WTC11 (cell line): ENCODE data around the gene CAT. TPM values are rescaled to one million over a fixed set of nuclear protein-coding genes. Genes with fewer than 3 reads are reported as not detected.

Source experiments
- ATAC-seq: fragments of 200-7000 bp; cut with Tn5 transposase; 2 replicates; pipeline ENCODE4 v1.10.0; 2021; ENCODE audit warnings: mild to moderate bottlenecking, moderate library complexity
- CTCF ChIA-PET: fragments of 300-600 bp; sonication (Branson Sonifier 250); formaldehyde crosslinking; loops from one replicate; lab custom pipeline; 2021; ENCODE audit warnings: antibody characterized with exemption; lab: Charles Lee
- POLR2A ChIA-PET: fragments of 350-600 bp; sonication (Branson Sonifier 250); formaldehyde crosslinking; loops from one replicate; lab custom pipeline; 2021; ENCODE audit warnings: antibody characterized with exemption; lab: Charles Lee
- DNase-seq: peaks from one replicate; pipeline ENCODE4 v3.0.0; 2021; ENCODE audit warnings: low spot score
- H3K27ac Mint-ChIP-seq: 2 replicates; pipeline ENCODE4 v1.8.0; 2021; ENCODE audit warnings: mixed read lengths
- H3K27me3 Mint-ChIP-seq: 2 replicates; pipeline ENCODE4 v1.8.0; 2021; ENCODE audit warnings: low read depth, mild to moderate bottlenecking, moderate library complexity, mixed read lengths
- H3K36me3 Mint-ChIP-seq: 2 replicates; pipeline ENCODE4 v1.8.0; 2021; ENCODE audit warnings: mixed read lengths
- H3K4me1 Mint-ChIP-seq: 2 replicates; pipeline ENCODE4 v1.8.0; 2022; ENCODE audit warnings: mixed read lengths
- H3K4me3 Mint-ChIP-seq: 2 replicates; pipeline ENCODE4 v1.8.0; 2021; ENCODE audit warnings: mild to moderate bottlenecking, moderate library complexity, mixed read lengths
- H3K9me3 Mint-ChIP-seq: 2 replicates; pipeline ENCODE4 v1.8.0; 2021; ENCODE audit warnings: mixed read lengths
- ATF3 ChIP-seq: sonication (generic); formaldehyde crosslinking; conservative IDR thresholded peaks from 2 replicates; pipeline ENCODE4 v1.8.1; 2022; ENCODE audit warnings: mild to moderate bottlenecking, missing genetic modification reagents
- ETV6 ChIP-seq: sonication (generic); formaldehyde crosslinking; IDR thresholded peaks from 2 replicates; pipeline ENCODE4 v1.8.1; 2022; ENCODE audit warnings: mild to moderate bottlenecking, missing genetic modification reagents
- GRHL2 ChIP-seq: fragments of 250-450 bp; sonication (Bioruptor Pico); IDR thresholded peaks from 2 replicates; pipeline ENCODE4 v1.8.0; 2022; ENCODE audit warnings: mild to moderate bottlenecking, moderate library complexity; ENCODE audit not compliant: insufficient replicate concordance, severe bottlenecking
- MLX ChIP-seq: sonication (generic); formaldehyde crosslinking; IDR thresholded peaks from 2 replicates; pipeline ENCODE4 v1.8.1; 2023; ENCODE audit warnings: mild to moderate bottlenecking, missing genetic modification reagents, moderate library complexity
- NFYB ChIP-seq: sonication (generic); formaldehyde crosslinking; conservative IDR thresholded peaks from 2 replicates; pipeline ENCODE4 v1.8.0; 2022; ENCODE audit warnings: low read depth, missing genetic modification reagents
- NR2C2 ChIP-seq: sonication (generic); formaldehyde crosslinking; IDR thresholded peaks from 2 replicates; pipeline ENCODE4 v1.8.0; 2022; ENCODE audit warnings: mild to moderate bottlenecking, missing genetic modification reagents
- PREB ChIP-seq: sonication (generic); formaldehyde crosslinking; IDR thresholded peaks from 2 replicates; pipeline ENCODE4 v1.8.1; 2022; ENCODE audit warnings: mild to moderate bottlenecking, missing genetic modification reagents, moderate library complexity, borderline replicate concordance
- SMAD3 ChIP-seq: sonication (generic); formaldehyde crosslinking; IDR thresholded peaks from 2 replicates; pipeline ENCODE4 v1.8.0; 2022; ENCODE audit warnings: missing genetic modification reagents, mild to moderate bottlenecking, borderline replicate concordance
- SOX15 ChIP-seq: fragments of 250-450 bp; sonication (Bioruptor Pico); IDR thresholded peaks from 2 replicates; pipeline ENCODE4 v1.9.0; 2021; ENCODE audit warnings: mild to moderate bottlenecking
- TEAD1 ChIP-seq: sonication (generic); formaldehyde crosslinking; IDR thresholded peaks from 2 replicates; pipeline ENCODE4 v1.8.0; 2022; ENCODE audit warnings: mild to moderate bottlenecking, missing genetic modification reagents
- TP53 ChIP-seq: sonication (generic); formaldehyde crosslinking; IDR thresholded peaks from 2 replicates; pipeline ENCODE4 v1.8.1; 2023; ENCODE audit warnings: mild to moderate bottlenecking, missing genetic modification reagents
- USF2 ChIP-seq: sonication (generic); formaldehyde crosslinking; IDR thresholded peaks from 2 replicates; pipeline ENCODE4 v1.8.1; 2023; ENCODE audit warnings: mild to moderate bottlenecking, missing genetic modification reagents, moderate library complexity
- ZBTB21 ChIP-seq: sonication (generic); formaldehyde crosslinking; IDR thresholded peaks from 2 replicates; pipeline ENCODE4 v1.8.1; 2023; ENCODE audit warnings: mild to moderate bottlenecking, missing genetic modification reagents, borderline replicate concordance
- ZNF121 ChIP-seq: sonication (generic); formaldehyde crosslinking; IDR thresholded peaks from 2 replicates; pipeline ENCODE4 v1.8.0; 2023; ENCODE audit warnings: missing genetic modification reagents
- ZNF138 ChIP-seq: sonication (generic); formaldehyde crosslinking; conservative IDR thresholded peaks from 2 replicates; pipeline ENCODE4 v1.8.1; 2022; ENCODE audit warnings: mild to moderate bottlenecking, moderate library complexity, missing genetic modification reagents
- ZNF219 ChIP-seq: sonication (generic); formaldehyde crosslinking; IDR thresholded peaks from 2 replicates; pipeline ENCODE4 v1.8.0; 2023; ENCODE audit warnings: missing genetic modification reagents, mild to moderate bottlenecking, borderline replicate concordance
- ZNF232 ChIP-seq: sonication (generic); formaldehyde crosslinking; IDR thresholded peaks from 2 replicates; pipeline ENCODE4 v1.8.0; 2022; ENCODE audit warnings: mild to moderate bottlenecking, missing genetic modification reagents
- ZNF317 ChIP-seq: sonication (generic); formaldehyde crosslinking; IDR thresholded peaks from 2 replicates; pipeline ENCODE4 v1.8.1; 2023; ENCODE audit warnings: low read depth, mild to moderate bottlenecking, moderate library complexity, missing genetic modification reagents, borderline replicate concordance
- ZNF423 ChIP-seq: fragments of 250-450 bp; sonication (Bioruptor Pico); IDR thresholded peaks from 2 replicates; pipeline ENCODE4 v2.1.2; 2022; ENCODE audit warnings: mild to moderate bottlenecking, moderate library complexity
- total RNA-seq: library from RNA; stranded (reverse); gene quantifications from 3 replicates; pipeline ENCODE4 v1.2.3, GENCODE V29; 2021
- TF ChIP-seq, protein P1 (sequence below): sonication (generic); formaldehyde crosslinking; IDR thresholded peaks from 2 replicates; pipeline ENCODE4 v1.8.0; 2023; ENCODE audit warnings: missing genetic modification reagents, mild to moderate bottlenecking, borderline replicate concordance

The CAT gene
- total RNA-seq, 1 experiment from 2014 or later = 9.3 TPM

DNA sequence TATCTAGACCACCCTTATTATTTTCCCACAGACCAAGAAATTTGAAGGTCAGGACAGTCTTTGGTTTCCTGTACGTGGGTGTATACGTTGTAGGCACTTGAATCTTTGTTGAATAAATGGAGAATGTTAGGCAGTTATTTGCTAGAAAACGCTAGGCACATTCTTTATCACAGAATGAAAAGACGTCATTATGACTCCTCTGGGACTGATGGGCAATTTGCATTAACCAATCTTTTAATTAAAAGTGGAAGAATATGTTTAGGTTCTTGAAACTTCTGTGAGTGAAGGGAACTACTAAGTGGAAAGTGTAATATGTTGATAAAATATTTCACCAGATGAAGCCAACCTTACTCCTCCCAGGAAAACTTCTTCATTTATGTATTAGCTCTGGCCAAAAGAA is 5.7 kb downstream of the CAT start (continued):
- TF ChIP-seq USF2 (no peak), ZNF121 (no peak), ATF3 (no peak), TEAD1 (CRISPR knock-in tag) (no peak), GRHL2 (no peak)

- Mint-ChIP-seq H3K27ac (no peak overlapping the region), H3K4me3 (no peak overlapping the region), H3K4me1 (no peaks in the 10 kb centered on the region), H3K27me3 (peaks cover 2% of the 10 kb centered on the region; the same call in 1 of the 2 replicates), H3K36me3 (peaks cover 10% of the 10 kb centered on the region; the same call in 1 of the 2 replicates), H3K9me3 (peaks cover 10% of the 10 kb centered on the region)
- no peak for TF ChIP-seq PREB (CRISPR knock-in tag)
- no peak for TF ChIP-seq ZNF317 (CRISPR knock-in tag)
- TF ChIP-seq TP53 = no peak
- TF ChIP-seq GRHL2 = no peak
- no peak for TF ChIP-seq ZNF138 (CRISPR knock-in tag)
- ATAC-seq (no peak), DNase-seq (no peak)
- ChIA-PET CTCF (interaction anchor here (0.6 kb wide), 1 partner anchor 28 kb away, joined by 3 read pairs; no protein-coding TSS in a partner anchor), POLR2A (interaction anchor here (0.7 kb wide), 1 partner anchor 242 kb away, joined by 5 read pairs; no protein-coding TSS in a partner anchor)
These were observed 7.2 kb downstream of the CAT start for GRCh38 chr11:34445956-34446355.

- Mint-ChIP-seq H3K4me1 (no peaks in the 10 kb centered on the region), H3K9me3 (peaks cover 6% of the 10 kb centered on the region), H3K27ac (no peak overlapping the region), H3K36me3 (peaks cover 6% of the 10 kb centered on the region; the same call in 1 of the 2 replicates), H3K4me3 (no peak overlapping the region), H3K27me3 (peaks cover 2% of the 10 kb centered on the region; the same call in 1 of the 2 replicates)
- ChIA-PET POLR2A (interaction anchor here (0.7 kb wide), 1 partner anchor 242 kb away, joined by 5 read pairs; no protein-coding TSS in a partner anchor), CTCF (interaction anchor here (0.6 kb wide), 1 partner anchor 28 kb away, joined by 3 read pairs; no protein-coding TSS in a partner anchor)
- TF ChIP-seq PREB (CRISPR knock-in tag) (no peak), MLX (CRISPR knock-in tag) (no peak), ZNF232 (CRISPR knock-in tag) (no peak), ZBTB21 (CRISPR knock-in tag) (no peak)
- ATAC-seq (no peak), DNase-seq (no peak)
These were observed 7.7 kb downstream of the CAT start for GRCh38 chr11:34446386-34446785.

- POLR2A ChIA-PET = no interaction called here
- no peak for ATAC-seq
- H3K4me3 Mint-ChIP-seq = no peak overlapping the region
- no peaks in the 10 kb centered on the region for H3K36me3 Mint-ChIP-seq
- DNase-seq = no peak
- H3K27me3 Mint-ChIP-seq = peaks cover 2% of the 10 kb centered on the region; the same call in 1 of the 2 replicates
- no peaks in the 10 kb centered on the region for H3K4me1 Mint-ChIP-seq
- CTCF ChIA-PET = interaction anchor here (0.7 to 0.9 kb wide), 2 partner anchors 31 to 66 kb away, joined by 3 read pairs; no protein-coding TSS in a partner anchor
- no peak overlapping the region for H3K27ac Mint-ChIP-seq
- no peaks in the 10 kb centered on the region for H3K9me3 Mint-ChIP-seq
- TF ChIP-seq ZNF219 = no peak
- TF ChIP-seq SMAD3 (CRISPR knock-in tag) = no peak
- no peak for TF ChIP-seq ETV6 (CRISPR knock-in tag)
- TF ChIP-seq, protein P1, sequence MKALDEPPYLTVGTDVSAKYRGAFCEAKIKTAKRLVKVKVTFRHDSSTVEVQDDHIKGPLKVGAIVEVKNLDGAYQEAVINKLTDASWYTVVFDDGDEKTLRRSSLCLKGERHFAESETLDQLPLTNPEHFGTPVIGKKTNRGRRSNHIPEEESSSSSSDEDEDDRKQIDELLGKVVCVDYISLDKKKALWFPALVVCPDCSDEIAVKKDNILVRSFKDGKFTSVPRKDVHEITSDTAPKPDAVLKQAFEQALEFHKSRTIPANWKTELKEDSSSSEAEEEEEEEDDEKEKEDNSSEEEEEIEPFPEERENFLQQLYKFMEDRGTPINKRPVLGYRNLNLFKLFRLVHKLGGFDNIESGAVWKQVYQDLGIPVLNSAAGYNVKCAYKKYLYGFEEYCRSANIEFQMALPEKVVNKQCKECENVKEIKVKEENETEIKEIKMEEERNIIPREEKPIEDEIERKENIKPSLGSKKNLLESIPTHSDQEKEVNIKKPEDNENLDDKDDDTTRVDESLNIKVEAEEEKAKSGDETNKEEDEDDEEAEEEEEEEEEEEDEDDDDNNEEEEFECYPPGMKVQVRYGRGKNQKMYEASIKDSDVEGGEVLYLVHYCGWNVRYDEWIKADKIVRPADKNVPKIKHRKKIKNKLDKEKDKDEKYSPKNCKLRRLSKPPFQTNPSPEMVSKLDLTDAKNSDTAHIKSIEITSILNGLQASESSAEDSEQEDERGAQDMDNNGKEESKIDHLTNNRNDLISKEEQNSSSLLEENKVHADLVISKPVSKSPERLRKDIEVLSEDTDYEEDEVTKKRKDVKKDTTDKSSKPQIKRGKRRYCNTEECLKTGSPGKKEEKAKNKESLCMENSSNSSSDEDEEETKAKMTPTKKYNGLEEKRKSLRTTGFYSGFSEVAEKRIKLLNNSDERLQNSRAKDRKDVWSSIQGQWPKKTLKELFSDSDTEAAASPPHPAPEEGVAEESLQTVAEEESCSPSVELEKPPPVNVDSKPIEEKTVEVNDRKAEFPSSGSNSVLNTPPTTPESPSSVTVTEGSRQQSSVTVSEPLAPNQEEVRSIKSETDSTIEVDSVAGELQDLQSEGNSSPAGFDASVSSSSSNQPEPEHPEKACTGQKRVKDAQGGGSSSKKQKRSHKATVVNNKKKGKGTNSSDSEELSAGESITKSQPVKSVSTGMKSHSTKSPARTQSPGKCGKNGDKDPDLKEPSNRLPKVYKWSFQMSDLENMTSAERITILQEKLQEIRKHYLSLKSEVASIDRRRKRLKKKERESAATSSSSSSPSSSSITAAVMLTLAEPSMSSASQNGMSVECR (CRISPR knock-in tag) = no peak
- no peak for TF ChIP-seq NR2C2 (CRISPR knock-in tag)
- no peak for TF ChIP-seq ZNF423
- no peak for TF ChIP-seq SOX15
- no peak for TF ChIP-seq NFYB (CRISPR knock-in tag)
These were observed 8.3 kb downstream of the CAT start for GRCh38 chr11:34447044-34447443.
